Subcutaneous abdominal adipose tissue (tissue), 5 donors: ENCODE measurements around the gene FAM3A.

Experiments
- H3K27ac ChIP-seq: one replicate; pipeline ENCODE4 v1.7.0; 2013; ENCODE audit warnings: low read depth, mild to moderate bottlenecking, inconsistent platforms, low read length, moderate library complexity
- H3K27me3 ChIP-seq, 5 donors: one replicate each; pipeline ENCODE4 v1.7.0; 2013; ENCODE audit warnings: low read length in 5 of 5, inconsistent platforms in 1 of 5; ENCODE audit not compliant: control insufficient read depth in 5 of 5, insufficient read depth in 4 of 5
- H3K36me3 ChIP-seq, 5 donors: one replicate each; pipeline ENCODE4 v1.7.0; 2013; ENCODE audit warnings: low read length in 5 of 5; ENCODE audit not compliant: control insufficient read depth in 5 of 5, insufficient read depth in 5 of 5
- H3K4me1 ChIP-seq, 5 donors: one replicate each; pipeline ENCODE4 v1.7.0; 2013; ENCODE audit warnings: low read length in 5 of 5, mild to moderate bottlenecking in 3 of 5, moderate library complexity in 1 of 5; ENCODE audit not compliant: control insufficient read depth in 5 of 5, insufficient read depth in 5 of 5
- H3K4me3 ChIP-seq, 5 donors: one replicate each; pipeline ENCODE4 v1.7.0; 2013; ENCODE audit warnings: low read length in 5 of 5, low read depth in 1 of 5
- H3K9ac ChIP-seq, 5 donors: one replicate each; pipeline ENCODE4 v1.7.0; 2013; ENCODE audit warnings: low read length in 5 of 5, mild to moderate bottlenecking in 4 of 5, moderate library complexity in 3 of 5
- H3K9me3 ChIP-seq, 5 donors: one replicate each; pipeline ENCODE4 v1.7.0; 2013; ENCODE audit warnings: low read length in 5 of 5; ENCODE audit not compliant: control insufficient read depth in 5 of 5
- donor health status: healthy.
- donor health status: healthy.
- donor health status: healthy.
- donor health status: healthy.
- donor health status: healthy.

The FAM3A gene

GRCh38 chrX:154457491-154458115 lies 58.4 kb downstream of the FAM3A start:
- peaks cover 0 to 20% (median 12%) of the 10 kb centered on the region in 5 donors for H3K4me1 ChIP-seq
- peak overlapping the region in 1 of 5 donors; percentile 7 for H3K9ac ChIP-seq
- H3K27ac ChIP-seq: no peak overlapping the region

More at GRCh38 chrX:154457491-154458115, 58.4 kb downstream of the FAM3A start:
- Histone ChIP-seq H3K36me3 (peaks cover 0 to 20% (median 14%) of the 10 kb centered on the region in 5 donors), H3K27me3 (peaks cover 0 to 6% (median 2%) of the 10 kb centered on the region in 5 donors), H3K9me3 (no peaks in the 10 kb centered on the region), H3K4me3 (peak overlapping the region in 4 of 5 donors; percentile 50 to 74 (median 57))
